ENCODE measurements around the gene SPATS2. TPM values are rescaled to one million over a fixed set of nuclear protein-coding genes. Genes with fewer than 3 reads are reported as not detected.

Gene SPATS2
- total RNA-seq, 1 donor from 2014 or later: 46.3 TPM

GRCh38 chr12:49455501-49455900 is 88.2 kb downstream of the SPATS2 start:
- no peak overlapping the region for H3K4me2 ChIP-seq (ENCODE audit: low read length)
- H3K9me3 Mint-ChIP-seq (ENCODE audit: unreplicated experiment): no peaks in the 10 kb centered on the region
- H3K4me1 Mint-ChIP-seq (ENCODE audit: low read depth, unreplicated experiment): peaks cover 15% of the 10 kb centered on the region
- no peak overlapping the region for H3K27ac Mint-ChIP-seq (ENCODE audit: unreplicated experiment)
- FAIRE-seq (no peak), DNase-seq (ENCODE audit: low read depth) (no peak)
- no peak overlapping the region for H3K4me3 ChIP-seq (ENCODE audit: insufficient read depth, low read depth, low read length)
- H3K36me3 ChIP-seq (ENCODE audit: insufficient read depth, low read length): no peaks in the 10 kb centered on the region
- no peaks in the 10 kb centered on the region for H3K9me3 ChIP-seq (ENCODE audit: insufficient read depth, low read depth, low read length)
- no peaks in the 10 kb centered on the region for H3K4me1 ChIP-seq (ENCODE audit: insufficient read depth, low read length)
- H3K27ac ChIP-seq (ENCODE audit: low read depth, low read length): no peak overlapping the region
- peaks cover 76% of the 10 kb centered on the region for H3K79me2 ChIP-seq (ENCODE audit: insufficient read depth, low read length)
- H3K4me3 Mint-ChIP-seq (ENCODE audit: unreplicated experiment): no peak overlapping the region
- no peak for TF ChIP-seq EZH2 (IDR thresholded peaks at IDR 0.05; ENCODE audit: insufficient read depth, low read length)
- TF ChIP-seq, protein P1, sequence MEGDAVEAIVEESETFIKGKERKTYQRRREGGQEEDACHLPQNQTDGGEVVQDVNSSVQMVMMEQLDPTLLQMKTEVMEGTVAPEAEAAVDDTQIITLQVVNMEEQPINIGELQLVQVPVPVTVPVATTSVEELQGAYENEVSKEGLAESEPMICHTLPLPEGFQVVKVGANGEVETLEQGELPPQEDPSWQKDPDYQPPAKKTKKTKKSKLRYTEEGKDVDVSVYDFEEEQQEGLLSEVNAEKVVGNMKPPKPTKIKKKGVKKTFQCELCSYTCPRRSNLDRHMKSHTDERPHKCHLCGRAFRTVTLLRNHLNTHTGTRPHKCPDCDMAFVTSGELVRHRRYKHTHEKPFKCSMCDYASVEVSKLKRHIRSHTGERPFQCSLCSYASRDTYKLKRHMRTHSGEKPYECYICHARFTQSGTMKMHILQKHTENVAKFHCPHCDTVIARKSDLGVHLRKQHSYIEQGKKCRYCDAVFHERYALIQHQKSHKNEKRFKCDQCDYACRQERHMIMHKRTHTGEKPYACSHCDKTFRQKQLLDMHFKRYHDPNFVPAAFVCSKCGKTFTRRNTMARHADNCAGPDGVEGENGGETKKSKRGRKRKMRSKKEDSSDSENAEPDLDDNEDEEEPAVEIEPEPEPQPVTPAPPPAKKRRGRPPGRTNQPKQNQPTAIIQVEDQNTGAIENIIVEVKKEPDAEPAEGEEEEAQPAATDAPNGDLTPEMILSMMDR (IDR thresholded peaks at IDR 0.05; ENCODE audit: insufficient read depth, low read depth, low read length): no peak
- no peaks in the 10 kb centered on the region for H3K27me3 Mint-ChIP-seq (ENCODE audit: low read depth, unreplicated experiment)
- no peak overlapping the region for H2AFZ ChIP-seq (ENCODE audit: low read depth, low read length)
- H4K20me1 ChIP-seq (ENCODE audit: insufficient read depth, low read length): peaks cover 77% of the 10 kb centered on the region
- no peaks in the 10 kb centered on the region for H3K27me3 ChIP-seq (ENCODE audit: insufficient read depth, low read length)
- H3K36me3 Mint-ChIP-seq (ENCODE audit: low read depth, unreplicated experiment): peaks cover 4% of the 10 kb centered on the region
- H3K9ac ChIP-seq (ENCODE audit: low read length): no peak overlapping the region

- FAIRE-seq: no peak
- H3K36me3 ChIP-seq (ENCODE audit: insufficient read depth, low read length): peaks cover 4% of the 10 kb centered on the region
- H2AFZ ChIP-seq (ENCODE audit: low read depth, low read length): no peak overlapping the region
- no peaks in the 10 kb centered on the region for H3K4me1 ChIP-seq (ENCODE audit: insufficient read depth, low read length)
- peaks cover 4% of the 10 kb centered on the region for H3K36me3 Mint-ChIP-seq (ENCODE audit: low read depth, unreplicated experiment)
- H3K4me1 Mint-ChIP-seq (ENCODE audit: low read depth, unreplicated experiment): peaks cover 16% of the 10 kb centered on the region
- no peak overlapping the region for H3K9ac ChIP-seq (ENCODE audit: low read length)
- H3K9me3 ChIP-seq (ENCODE audit: insufficient read depth, low read depth, low read length): no peaks in the 10 kb centered on the region
- H3K79me2 ChIP-seq (ENCODE audit: insufficient read depth, low read length): peaks cover 70% of the 10 kb centered on the region
- H4K20me1 ChIP-seq (ENCODE audit: insufficient read depth, low read length): peaks cover 81% of the 10 kb centered on the region
- H3K27me3 ChIP-seq (ENCODE audit: insufficient read depth, low read length): no peaks in the 10 kb centered on the region
- H3K27ac ChIP-seq (ENCODE audit: low read depth, low read length): no peak overlapping the region
- H3K4me2 ChIP-seq (ENCODE audit: low read length): no peak overlapping the region
- no peaks in the 10 kb centered on the region for H3K27me3 Mint-ChIP-seq (ENCODE audit: low read depth, unreplicated experiment)
- H3K4me3 ChIP-seq (ENCODE audit: insufficient read depth, low read depth, low read length): no peak overlapping the region
- H3K9me3 Mint-ChIP-seq (ENCODE audit: unreplicated experiment): no peaks in the 10 kb centered on the region
- TF ChIP-seq, protein P1 (IDR thresholded peaks at IDR 0.05; ENCODE audit: insufficient read depth, low read depth, low read length): no peak
- no peak for TF ChIP-seq EZH2 (IDR thresholded peaks at IDR 0.05; ENCODE audit: insufficient read depth, low read length)
- no peak overlapping the region for H3K4me3 Mint-ChIP-seq (ENCODE audit: unreplicated experiment)
- no peak overlapping the region for H3K27ac Mint-ChIP-seq (ENCODE audit: unreplicated experiment)
- DNase-seq (ENCODE audit: low read depth): peak; percentile 10
Measured at GRCh38 chr12:49456131-49456679, 88.9 kb downstream of the SPATS2 start.

DNA sequence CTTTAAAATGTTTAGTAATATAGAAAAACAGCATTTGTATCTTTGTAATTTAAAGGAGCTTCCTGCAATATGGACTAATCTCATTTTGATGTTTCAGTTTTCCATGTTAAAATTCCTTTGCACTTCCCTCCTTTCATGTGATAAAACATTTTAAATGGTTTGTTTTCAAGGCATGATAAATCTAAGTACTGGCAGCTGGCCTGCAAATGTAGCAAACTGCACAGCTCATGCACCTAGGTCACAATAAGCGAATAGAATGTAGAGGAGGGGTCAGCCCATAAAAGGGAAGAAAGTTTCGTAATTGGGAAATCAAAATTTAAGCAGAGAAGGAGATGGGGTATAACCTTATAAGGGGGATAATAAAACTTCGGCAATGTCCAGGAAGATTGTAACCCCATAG is 91.6 kb downstream of the SPATS2 start:
- Histone ChIP-seq H3K4me3 (ENCODE audit: insufficient read depth, low read depth, low read length) (no peak overlapping the region), H3K9me3 (ENCODE audit: insufficient read depth, low read depth, low read length) (no peaks in the 10 kb centered on the region), H3K27ac (ENCODE audit: low read depth, low read length) (no peak overlapping the region), H3K4me1 (ENCODE audit: insufficient read depth, low read length) (no peaks in the 10 kb centered on the region), H3K27me3 (ENCODE audit: insufficient read depth, low read length) (no peaks in the 10 kb centered on the region), H2AFZ (ENCODE audit: low read depth, low read length) (no peak overlapping the region), H3K9ac (ENCODE audit: low read length) (no peak overlapping the region), H3K4me2 (ENCODE audit: low read length) (no peak overlapping the region), H3K36me3 (ENCODE audit: insufficient read depth, low read length) (peaks cover 6% of the 10 kb centered on the region), H4K20me1 (ENCODE audit: insufficient read depth, low read length) (peaks cover 66% of the 10 kb centered on the region), H3K79me2 (ENCODE audit: insufficient read depth, low read length) (peaks cover 50% of the 10 kb centered on the region)
- Mint-ChIP-seq H3K4me1 (ENCODE audit: low read depth, unreplicated experiment) (peaks cover 27% of the 10 kb centered on the region), H3K36me3 (ENCODE audit: low read depth, unreplicated experiment) (peaks cover 9% of the 10 kb centered on the region), H3K9me3 (ENCODE audit: unreplicated experiment) (no peaks in the 10 kb centered on the region), H3K27ac (ENCODE audit: unreplicated experiment) (no peak overlapping the region), H3K4me3 (ENCODE audit: unreplicated experiment) (no peak overlapping the region), H3K27me3 (ENCODE audit: low read depth, unreplicated experiment) (no peaks in the 10 kb centered on the region)
- no peak for TF ChIP-seq EZH2 (IDR thresholded peaks at IDR 0.05; ENCODE audit: insufficient read depth, low read length)
- TF ChIP-seq, protein P1 (IDR thresholded peaks at IDR 0.05; ENCODE audit: insufficient read depth, low read depth, low read length): no peak
- FAIRE-seq (no peak), DNase-seq (ENCODE audit: low read depth) (no peak)
